Skin of body (tissue), 2 donors: ENCODE measurements around the gene VIPR2. TPM values are rescaled to one million over a fixed set of nuclear protein-coding genes. Genes with fewer than 3 reads are reported as not detected.

Experiments
- DNase-seq: peaks from one replicate; lab custom pipeline; 2025; lab: John Stamatoyannopoulos, UW
- total RNA-seq: library from RNA; depleted of rRNA; stranded (reverse); fragments of >200 nt; gene quantifications from one replicate; pipeline ENCODE4 v1.2.3, GENCODE V29; 2014

Gene VIPR2
- total RNA-seq, 1 donor from 2014 or later = 0.99 TPM

DNA sequence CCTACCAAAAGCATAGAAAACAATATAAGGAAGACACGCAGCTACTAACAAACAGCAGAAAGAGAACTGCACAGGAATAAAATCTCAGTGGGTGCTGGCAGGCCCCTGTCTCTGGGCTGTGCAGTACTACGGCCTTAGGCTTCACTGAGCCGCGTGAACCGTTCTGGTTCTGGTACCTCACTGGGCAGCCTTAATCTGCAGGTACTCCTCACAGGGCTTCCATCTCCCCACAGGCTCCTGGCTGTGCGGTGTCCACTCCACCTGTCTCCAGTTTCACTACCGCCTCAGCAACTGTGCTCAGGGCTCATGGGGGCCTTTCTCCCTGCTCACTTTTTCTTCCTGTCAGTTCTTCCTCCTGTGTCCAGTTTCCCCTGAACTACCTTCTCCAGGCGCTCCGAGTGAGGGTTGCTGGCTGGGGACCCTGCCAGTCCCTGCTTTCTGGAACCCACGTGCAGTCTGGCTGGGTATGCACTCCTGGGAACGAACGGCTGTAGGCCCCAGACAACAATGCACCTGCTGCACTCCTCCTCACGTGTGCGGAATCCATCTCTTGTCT is 75.7 kb downstream of the VIPR2 start:
- DNase-seq = no peak

DNA sequence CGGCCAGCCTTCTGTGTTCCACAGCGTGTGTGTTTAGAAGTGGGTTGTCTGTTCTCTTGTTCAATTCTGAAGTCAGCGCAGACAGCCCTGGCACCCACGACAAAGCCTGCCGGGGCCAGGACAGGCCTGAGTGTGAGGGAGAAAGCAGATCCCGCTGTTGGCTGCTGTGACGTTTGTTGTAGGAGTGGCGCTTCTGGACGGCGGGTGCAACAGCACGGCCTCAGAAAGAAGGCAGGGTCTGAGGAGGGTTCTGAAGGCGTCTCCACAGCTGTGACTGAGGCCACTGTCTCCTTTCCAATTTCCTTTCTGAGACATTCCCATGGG is 76.2 kb downstream of the VIPR2 start:
- DNase-seq = peak; percentile 55

DNA sequence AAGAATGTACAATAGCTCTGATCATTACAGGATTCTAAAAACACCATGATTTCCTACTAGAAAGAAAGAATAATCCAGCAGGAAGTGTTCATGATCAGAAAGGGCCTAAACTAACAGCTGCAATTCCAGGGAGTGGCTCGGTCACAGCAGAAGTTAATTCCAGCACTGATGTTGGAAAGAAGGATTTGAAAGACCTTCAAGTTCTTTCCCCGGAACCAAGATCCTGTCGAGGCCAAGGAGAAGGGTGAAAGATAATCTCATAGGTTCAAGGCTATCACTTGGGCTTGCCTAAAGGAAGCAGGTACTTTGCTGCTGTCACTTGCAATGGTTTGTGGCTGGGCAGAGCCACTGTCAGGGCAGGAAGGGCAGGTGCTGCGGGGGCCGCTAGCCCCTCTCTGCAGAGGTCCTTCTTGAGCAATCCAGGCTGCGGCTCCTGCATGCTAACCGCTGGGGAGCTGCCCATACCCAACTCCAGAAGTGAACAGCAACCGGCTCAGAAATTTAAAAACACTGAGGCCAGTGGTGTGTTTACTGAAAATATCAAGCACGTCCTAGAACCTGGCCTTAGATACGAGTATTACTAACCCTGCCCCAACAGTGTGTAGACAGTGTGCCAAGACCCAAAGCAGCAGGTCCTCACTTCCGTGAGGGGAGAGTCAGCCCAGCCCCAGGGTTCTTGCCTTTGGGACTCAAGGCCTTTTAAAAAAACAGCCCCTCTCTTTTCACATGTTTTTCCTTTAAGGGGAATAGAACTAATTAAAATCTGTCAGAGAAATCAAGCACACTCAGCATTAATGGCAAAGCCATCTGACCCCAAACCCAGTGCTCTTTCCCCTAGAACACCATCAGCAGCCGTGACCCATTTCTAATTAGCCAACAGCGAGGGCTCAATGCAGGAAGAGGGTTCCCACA is 76.8 kb downstream of the VIPR2 start:
- DNase-seq = no peak

DNA sequence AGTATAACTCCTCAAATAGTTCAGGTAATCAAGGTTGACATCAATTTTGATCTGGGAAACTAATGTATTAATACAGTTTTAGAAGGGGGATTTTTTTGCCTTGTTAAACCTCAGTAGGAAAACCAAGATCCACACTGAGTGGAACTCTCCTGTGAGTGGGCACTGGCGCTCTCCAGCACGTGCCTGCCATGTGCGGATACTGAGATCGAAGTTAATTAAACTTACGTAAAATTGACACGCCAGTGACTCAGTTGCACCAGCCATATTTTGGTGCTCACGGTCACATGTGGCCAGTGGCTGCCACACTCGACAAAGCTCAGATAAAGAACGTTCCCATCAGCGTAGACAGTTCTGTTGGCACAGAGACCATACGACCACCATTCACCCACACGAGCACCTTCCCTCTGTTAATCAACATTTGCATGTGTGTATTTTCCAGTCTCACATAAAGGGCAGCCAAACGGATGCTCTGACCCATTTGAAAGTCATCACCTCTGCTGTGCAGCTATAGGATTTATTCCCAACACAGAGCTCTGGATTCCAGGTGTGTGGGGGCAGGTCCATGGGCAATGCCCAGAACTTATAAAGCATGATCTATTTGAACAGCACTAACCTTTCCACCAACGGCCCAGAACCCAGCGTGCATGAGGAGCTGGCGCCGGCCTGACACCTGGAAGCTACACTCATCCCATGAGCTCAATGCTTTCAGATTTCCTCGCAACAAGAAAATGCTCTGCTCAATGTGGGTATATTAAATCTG is 77.7 kb downstream of the VIPR2 start:
- no peak for DNase-seq

DNA sequence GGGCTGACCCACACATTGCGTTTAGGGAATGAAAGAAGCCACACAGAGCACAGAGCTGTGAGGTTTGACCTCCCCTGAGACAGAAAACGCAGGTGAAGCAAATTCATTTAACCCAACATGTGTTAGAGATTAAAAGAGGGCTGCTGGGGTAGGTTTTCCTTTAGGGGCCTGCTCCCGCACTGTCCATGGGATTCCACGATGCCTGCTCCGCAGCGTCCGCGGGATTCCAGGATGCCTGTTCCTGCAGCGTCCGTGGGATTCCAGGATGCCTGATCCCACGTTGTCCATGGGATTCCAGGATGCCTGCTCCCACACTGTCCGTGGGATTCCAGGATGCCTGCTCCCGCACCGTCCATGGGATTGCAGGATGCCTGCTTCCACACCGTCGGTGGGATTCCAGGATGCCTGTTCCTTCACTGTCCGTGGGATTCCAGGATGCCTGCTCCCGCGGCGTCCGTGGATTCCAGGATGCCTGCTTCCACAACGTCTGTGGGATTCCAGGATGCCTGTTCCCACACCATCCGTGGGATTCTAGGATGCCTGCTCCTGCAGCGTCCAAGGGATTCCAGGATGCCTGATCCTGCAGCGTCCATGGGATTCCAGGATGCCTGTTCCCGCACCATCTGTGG is 78.7 kb downstream of the VIPR2 start:
- no peak for DNase-seq

DNA sequence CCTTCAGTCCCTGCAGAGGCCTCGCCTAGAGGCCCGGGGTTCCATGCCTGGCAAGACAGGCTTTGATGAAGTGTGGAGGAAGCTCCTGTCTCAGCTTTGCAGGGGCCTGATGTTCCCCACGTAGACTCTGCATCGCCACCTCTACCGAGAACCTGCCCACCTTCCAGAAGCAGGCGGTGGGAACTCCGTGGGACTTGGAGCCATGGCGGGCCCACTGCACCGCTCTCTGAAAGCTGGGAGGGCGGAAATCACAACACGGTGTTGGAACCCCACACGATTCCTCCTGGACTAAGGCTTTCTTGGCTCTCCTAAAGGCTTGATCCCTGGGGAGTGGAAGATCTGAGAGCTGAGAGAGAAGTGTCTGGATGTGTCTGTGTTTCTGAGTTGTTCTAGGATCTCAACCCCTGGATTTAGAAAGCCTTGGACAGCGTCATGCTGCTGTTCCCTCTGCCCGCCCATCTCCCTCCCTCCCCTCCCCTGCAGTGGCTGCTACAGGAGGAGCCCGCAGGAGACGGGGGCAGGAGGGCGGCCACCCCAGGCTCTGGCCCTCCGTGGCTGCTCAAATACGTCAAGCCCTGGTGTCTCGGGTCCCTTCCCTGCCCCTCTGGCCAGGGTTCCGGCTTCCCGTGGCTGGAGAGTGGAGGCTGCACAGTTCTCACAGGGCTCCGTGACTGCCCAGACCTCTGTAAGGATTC is 79.7 kb downstream of the VIPR2 start:
- DNase-seq = no peak

DNA sequence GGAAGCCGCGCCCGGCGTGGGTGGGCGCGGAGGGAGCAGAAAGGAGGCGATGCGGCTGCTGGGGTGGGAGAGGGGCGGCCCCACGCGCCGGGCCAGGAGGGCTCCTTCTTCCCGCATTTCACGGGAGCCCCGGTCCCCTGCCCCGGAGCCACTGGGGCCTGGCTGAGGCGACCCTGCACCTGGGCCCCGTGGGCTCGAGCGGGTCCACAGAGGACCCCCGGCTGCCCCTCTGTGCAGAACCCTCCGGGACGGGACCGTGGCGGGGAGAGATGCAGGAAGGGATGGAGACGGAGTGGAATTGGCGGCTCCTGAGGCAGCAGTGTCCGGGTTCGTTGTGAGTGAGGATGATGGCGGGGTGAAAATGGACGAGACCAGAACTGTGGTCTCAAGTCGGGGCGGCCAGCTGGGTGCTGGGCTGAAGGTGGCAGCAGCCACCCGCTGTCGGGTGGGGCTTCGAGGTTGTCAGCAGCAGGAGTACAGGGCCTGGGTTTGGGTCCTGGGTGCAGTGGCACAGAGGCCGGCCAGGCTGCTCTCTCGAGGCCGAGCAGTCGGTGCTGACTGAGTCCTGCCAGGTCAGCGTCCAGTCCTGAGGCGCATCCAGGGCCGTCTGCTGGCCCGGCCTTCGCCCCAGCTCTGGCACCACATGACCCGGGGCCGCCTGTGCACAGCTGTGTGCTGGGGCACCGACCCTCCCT is 80.4 kb downstream of the VIPR2 start:
- no peak for DNase-seq

DNA sequence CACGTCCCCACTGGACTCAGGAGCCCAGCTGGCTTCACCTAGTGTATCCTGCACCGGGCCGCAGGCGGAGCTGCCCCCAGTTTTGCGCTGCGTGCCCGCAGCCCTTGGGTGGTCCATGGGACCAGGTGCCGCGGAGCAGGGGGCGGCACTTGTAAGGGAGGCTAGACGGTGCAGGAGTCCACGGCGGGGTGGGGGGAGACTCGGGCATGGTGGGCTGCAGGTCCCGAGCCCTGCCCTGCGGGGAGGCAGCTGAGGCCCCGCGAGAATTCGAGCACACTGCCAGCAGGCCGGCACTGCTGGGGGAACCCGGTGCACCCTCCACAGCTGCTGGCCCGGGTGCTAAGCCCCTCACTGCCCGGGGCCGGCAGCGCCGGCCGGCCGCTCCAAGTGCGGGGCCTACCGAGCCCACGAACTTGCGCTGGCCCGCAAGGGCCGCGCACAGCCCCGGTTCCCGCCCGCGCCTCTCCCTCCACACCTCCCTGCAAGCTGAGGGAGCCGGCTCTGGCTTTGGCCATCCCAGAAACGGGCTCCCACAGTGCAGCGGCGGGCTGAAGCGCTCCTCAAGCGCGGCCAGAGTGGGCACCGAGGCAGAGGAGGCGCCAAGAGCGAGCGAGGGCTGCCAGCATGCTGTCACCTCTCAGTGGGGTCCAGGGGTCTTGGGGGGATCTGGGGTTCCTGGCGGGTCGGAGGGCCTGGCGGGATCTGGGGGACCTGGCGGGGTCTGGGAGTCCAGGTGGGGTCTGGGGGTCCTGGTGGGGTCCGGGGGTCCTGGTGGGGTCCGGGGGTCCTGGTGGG is 81.4 kb downstream of the VIPR2 start:
- no peak for DNase-seq

DNA sequence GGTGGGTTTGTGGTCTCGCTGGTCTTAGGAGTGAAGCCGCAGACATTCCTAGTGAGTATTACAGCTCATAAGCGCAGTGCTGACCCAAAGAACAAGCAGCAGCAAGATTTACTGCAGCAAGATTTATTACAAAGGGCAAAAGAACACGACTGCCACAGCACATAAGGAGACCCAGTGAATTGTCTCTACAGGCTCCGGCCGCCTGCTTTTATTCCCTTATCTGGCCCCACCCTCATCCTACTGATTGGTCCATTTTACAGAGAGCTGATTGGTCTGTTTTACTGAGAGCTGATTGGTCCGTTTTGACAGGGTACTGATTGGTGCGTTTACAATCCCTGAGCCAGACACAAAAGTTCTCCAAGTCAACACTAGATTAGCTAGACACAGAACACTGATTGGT is 82.1 kb downstream of the VIPR2 start:
- DNase-seq = no peak

DNA sequence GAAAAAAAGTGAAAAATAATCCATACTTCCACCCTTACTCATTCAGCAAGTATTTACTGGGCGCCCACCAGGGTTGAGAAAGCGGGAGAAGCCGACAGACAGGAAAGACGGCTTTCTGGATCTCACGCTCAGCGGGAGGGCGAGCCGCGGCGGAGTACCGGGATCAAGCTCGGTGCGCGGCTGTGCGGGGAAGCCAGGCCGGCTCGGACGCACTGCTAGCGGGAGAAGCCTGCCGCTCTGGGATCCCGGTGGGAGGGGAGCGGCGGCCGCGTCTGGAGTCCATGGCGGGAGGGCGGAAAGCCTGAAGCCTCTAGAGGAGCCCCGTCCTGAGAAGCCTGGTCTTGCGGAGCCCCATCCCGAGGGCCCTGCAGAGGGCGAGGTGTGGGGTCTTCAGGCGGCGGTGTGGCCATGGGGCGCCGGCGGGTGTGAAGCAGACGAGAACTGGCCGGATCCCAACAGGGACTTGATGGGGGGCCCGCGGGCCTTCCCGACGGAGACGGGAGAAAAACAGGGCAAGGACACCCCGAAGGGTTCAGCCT is 82.9 kb downstream of the VIPR2 start:
- no peak for DNase-seq

DNA sequence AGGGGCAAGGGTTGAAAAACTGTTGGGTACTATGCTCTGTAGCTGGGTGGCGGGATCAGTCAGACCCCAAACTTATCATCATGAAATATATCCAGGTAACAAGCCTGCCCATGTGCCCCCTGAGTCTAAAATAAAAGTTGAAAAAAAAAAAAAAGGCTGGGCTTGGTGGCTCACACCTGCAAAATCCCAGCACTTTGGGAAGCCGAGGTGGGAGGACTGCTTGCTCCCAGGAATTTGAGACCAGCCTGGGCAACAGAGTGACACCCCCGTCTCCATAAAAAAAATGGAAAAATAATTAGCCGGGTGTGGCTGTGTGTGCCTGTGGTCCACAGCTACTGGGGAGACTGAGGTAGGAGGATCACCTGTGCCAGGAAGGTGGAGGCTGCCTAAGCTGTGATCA is 83.5 kb downstream of the VIPR2 start:
- DNase-seq = no peak

DNA sequence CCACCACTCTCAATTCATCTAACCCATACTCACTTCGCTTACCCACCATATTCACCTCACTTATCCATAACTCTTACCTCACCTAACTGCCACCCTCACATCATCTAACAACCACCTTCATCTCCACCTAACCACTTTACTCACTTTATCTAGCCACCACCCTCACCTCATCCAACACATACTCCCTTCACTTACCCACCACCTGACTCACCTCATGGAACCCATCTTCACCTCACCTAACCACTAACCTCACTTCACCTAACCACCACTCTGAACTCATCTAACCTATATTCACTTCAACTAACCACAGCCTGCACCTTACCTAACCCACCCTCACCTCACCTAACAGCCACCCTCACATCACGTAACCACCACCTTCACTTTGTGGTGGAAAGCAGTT is 84.2 kb downstream of the VIPR2 start:
- DNase-seq = no peak

DNA sequence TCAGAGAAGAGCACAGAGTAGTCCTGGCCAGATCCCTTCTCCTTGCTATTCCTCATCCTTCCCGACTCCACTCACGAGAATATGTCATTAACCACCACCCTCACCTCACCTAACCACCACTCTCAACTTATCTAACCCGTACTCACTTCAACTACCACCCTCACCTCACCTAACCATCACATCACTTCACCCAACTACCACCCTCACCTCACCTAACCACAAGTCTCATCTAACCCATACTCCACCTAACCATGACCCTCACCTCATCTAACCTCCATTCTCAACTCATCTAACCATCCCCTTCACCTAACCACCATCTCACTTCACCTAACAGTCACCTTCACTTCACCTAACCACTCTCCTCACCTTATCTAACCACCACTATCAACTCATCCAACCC is 85.0 kb downstream of the VIPR2 start:
- DNase-seq = no peak

DNA sequence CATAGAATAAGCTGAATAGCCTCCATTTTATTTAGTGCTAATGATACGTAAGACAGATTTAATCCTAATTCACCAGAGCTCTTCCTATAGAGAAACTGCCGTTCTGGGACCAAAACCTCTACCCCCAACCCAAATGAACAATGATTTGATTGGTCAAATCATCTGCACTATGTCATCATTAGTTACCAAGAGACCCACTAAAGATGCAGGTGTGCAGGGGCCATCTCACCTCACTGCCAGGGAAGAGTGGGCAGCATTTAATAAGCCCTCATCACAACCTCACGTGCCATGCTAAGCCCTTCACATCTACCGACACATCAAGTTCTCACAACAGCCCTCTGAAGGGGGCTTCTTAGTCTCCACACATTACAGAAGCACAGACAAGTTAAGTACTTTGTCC is 87.0 kb downstream of the VIPR2 start:
- DNase-seq = no peak

DNA sequence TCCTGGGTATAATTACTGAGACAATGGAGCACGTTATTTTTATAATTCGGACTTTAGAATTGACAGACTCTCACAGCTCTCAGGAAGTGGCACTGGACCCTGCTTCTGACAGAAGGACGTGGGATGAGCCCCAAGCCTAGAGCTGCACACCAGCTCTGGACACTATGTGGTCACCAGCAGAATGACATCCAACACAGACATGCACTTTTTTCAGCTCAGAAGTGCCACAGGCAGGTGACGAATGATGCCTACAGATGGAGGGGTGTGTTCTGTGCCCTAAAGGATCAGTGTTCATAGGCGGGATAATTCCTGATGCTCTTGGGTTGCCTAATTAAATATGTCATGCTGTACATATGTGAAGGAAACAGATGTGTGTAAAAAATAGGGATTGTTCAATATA is 87.9 kb downstream of the VIPR2 start:
- no peak for DNase-seq

DNA sequence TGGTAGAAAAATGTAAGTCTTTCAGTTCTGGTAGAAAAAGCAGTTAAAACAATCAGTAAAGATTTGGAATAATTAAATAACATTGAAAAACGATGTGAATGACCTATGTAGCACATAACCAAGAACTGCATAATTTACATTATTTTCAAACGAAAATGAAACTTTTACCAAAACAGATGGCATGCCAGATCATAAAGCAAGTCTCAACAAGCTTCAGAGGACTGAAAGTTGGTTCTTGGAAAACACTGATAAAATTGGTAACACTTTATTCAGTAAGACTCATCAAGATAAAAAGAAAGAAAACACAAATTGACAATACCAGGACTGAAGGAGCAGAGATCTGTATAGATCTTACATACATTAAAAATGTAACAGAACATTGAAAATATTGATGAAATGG is 92.8 kb downstream of the VIPR2 start:
- DNase-seq = no peak

DNA sequence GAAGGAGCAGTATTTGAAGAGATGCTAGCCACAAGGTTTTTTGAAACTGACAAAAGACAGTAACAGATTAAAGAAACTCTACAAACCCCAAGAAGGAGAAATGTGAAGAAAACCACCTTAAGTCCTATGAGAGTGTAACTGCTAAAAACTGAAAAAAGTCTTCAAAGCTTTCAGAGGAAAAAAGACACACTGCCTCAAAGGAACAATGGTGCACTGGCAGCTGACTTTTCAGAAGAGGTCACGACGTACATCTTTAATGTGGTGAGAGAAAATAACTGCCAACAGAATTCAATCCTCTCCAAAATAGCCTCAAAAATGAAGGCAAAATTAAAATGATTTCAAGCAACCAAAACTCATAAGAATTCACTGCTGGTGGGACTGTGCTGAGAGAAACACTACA is 94.0 kb downstream of the VIPR2 start:
- DNase-seq = no peak

DNA sequence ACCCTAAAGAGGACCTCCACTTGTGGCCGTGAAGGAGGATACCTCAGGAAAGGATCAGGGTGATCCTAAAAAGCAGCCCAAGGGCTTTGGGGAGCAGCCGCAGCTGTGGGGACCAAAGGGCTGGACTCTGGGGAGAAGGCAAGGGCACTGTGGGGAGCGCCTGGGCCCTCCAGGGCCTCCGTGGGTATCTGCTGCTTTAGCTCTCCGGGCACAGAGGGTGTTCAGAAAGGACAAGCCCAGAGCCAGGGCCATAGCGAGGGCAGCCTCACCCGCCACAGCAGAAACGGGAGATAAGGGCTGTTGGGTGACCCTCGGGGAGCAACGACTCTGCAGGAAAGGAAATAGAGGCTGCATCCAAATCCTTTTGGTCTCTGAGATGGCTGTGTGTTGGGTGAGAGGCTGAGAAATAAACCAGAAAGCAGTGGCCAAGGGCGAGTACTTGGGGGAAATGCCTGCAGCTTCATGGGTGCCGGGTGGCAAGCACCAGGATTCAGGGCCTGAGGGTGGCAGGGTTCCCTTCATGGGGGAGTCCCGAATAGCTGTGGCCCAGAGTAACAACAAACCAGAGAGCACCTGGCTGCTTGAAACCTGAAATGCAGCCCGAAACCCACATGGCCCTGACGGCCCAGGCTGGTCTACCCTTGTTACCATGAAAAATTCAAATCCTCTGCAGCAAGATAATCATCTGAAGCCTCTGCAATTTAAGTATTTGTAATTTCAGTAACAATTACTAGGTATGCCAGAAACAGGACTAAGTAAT is 95.2 kb downstream of the VIPR2 start:
- no peak for DNase-seq

DNA sequence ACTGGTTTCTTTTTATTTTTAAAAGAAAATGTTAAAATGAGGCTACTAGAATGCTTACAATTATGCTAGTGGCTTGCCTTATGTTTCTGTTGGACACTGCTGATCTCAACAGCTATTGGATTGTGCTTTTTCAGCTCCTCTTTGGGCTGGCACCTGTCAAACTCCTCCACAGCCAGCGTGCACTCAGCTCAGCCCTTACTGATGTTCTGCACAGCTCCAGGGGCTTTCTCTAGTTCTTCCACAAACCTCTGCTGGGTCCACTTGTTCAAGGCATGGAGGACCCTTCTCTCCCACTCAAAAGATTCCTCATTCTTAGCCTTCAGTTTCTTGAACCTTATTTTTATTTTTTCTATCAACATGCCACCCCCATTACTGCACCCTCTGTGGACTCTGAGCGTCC is 96.0 kb downstream of the VIPR2 start:
- DNase-seq = no peak
